ENCODE measurements around the gene RAB20.

DNA sequence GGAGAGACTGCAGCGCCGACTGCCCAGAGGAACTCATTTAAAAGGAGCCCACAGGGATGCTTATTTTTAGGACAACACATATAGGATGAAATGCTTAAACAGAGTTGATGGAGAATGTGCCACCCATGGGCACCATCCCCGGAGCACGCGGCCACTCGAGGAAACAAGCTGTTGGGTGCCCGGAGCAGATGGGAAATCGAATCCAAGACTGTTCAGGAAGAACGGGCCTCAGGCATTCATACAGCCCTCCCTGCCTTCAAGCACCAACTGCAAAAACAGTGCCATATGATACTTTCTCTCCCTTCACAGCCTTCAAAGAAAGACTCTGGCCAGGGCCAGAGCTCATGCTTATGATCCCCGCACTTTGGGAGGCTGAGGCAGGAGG is 40.2 kb downstream of the RAB20 start:
- TF ChIP-seq, protein P1, sequence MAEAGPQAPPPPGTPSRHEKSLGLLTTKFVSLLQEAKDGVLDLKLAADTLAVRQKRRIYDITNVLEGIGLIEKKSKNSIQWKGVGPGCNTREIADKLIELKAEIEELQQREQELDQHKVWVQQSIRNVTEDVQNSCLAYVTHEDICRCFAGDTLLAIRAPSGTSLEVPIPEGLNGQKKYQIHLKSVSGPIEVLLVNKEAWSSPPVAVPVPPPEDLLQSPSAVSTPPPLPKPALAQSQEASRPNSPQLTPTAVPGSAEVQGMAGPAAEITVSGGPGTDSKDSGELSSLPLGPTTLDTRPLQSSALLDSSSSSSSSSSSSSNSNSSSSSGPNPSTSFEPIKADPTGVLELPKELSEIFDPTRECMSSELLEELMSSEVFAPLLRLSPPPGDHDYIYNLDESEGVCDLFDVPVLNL (CRISPR knock-in tag; IDR thresholded peaks at IDR 0.05; ENCODE audit: borderline replicate concordance, low read depth), result no peak
- no peak for TF ChIP-seq CBFB (CRISPR knock-in tag; IDR thresholded peaks at IDR 0.05; ENCODE audit: low read depth)
- TF ChIP-seq, protein P2, sequence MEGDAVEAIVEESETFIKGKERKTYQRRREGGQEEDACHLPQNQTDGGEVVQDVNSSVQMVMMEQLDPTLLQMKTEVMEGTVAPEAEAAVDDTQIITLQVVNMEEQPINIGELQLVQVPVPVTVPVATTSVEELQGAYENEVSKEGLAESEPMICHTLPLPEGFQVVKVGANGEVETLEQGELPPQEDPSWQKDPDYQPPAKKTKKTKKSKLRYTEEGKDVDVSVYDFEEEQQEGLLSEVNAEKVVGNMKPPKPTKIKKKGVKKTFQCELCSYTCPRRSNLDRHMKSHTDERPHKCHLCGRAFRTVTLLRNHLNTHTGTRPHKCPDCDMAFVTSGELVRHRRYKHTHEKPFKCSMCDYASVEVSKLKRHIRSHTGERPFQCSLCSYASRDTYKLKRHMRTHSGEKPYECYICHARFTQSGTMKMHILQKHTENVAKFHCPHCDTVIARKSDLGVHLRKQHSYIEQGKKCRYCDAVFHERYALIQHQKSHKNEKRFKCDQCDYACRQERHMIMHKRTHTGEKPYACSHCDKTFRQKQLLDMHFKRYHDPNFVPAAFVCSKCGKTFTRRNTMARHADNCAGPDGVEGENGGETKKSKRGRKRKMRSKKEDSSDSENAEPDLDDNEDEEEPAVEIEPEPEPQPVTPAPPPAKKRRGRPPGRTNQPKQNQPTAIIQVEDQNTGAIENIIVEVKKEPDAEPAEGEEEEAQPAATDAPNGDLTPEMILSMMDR (IDR thresholded peaks at IDR 0.05), result no peak
- no peak for TF ChIP-seq ZNF423 (CRISPR knock-in tag; IDR thresholded peaks at IDR 0.05)
- TF ChIP-seq, protein P3, sequence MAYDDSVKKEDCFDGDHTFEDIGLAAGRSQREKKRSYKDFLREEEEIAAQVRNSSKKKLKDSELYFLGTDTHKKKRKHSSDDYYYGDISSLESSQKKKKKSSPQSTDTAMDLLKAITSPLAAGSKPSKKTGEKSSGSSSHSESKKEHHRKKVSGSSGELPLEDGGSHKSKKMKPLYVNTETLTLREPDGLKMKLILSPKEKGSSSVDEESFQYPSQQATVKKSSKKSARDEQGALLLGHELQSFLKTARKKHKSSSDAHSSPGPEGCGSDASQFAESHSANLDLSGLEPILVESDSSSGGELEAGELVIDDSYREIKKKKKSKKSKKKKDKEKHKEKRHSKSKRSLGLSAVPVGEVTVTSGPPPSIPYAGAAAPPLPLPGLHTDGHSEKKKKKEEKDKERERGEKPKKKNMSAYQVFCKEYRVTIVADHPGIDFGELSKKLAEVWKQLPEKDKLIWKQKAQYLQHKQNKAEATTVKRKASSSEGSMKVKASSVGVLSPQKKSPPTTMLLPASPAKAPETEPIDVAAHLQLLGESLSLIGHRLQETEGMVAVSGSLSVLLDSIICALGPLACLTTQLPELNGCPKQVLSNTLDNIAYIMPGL (CRISPR knock-in tag; IDR thresholded peaks at IDR 0.05), result no peak
- no peak for TF ChIP-seq TCF7 (CRISPR knock-in tag; IDR thresholded peaks at IDR 0.05; ENCODE audit: low read depth)
- TF ChIP-seq, protein P4, sequence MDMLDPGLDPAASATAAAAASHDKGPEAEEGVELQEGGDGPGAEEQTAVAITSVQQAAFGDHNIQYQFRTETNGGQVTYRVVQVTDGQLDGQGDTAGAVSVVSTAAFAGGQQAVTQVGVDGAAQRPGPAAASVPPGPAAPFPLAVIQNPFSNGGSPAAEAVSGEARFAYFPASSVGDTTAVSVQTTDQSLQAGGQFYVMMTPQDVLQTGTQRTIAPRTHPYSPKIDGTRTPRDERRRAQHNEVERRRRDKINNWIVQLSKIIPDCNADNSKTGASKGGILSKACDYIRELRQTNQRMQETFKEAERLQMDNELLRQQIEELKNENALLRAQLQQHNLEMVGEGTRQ (CRISPR knock-in tag; IDR thresholded peaks at IDR 0.05), result no peak
